HEK293T (cell line): Measurements from ENCODE around the gene ZNF571.

ENCODE experiments used
- CTCF ChIA-PET: fragments of 350-600 bp; formaldehyde crosslinking; extraction: SDS; loops from one replicate; lab custom pipeline; 2021; ENCODE audit warnings: antibody characterized with exemption, inconsistent platforms; lab: Yijun Ruan, JAX
- POLR2A ChIA-PET: fragments of 350-600 bp; formaldehyde crosslinking; extraction: SDS; loops from one replicate; lab custom pipeline; 2020; ENCODE audit warnings: antibody characterized with exemption, inconsistent platforms; lab: Yijun Ruan, JAX
- DNase-seq: peaks from one replicate; pipeline ENCODE4 v3.0.0; 2012; ENCODE audit warnings: mixed read lengths; ENCODE audit errors: extremely low spot score
- ARNT ChIP-seq: fragments of 450-650 bp; IDR thresholded peaks from 2 replicates; pipeline ENCODE4 v1.6.1; 2017; ENCODE audit warnings: mild to moderate bottlenecking
- BHLHE40 ChIP-seq: fragments of 450-650 bp; IDR thresholded peaks from 2 replicates; pipeline ENCODE4 v1.6.1; 2016; ENCODE audit warnings: mild to moderate bottlenecking, moderate library complexity, borderline replicate concordance
- CTBP1 ChIP-seq: fragments of 450-650 bp; IDR thresholded peaks from 2 replicates; pipeline ENCODE4 v1.6.1; 2016; ENCODE audit warnings: borderline replicate concordance
- ELF4 ChIP-seq: fragments of 450-650 bp; IDR thresholded peaks from 2 replicates; pipeline ENCODE4 v1.6.1; 2017; ENCODE audit warnings: antibody characterized with exemption
- FOXA1 ChIP-seq: fragments of 450-650 bp; IDR thresholded peaks from 2 replicates; pipeline ENCODE4 v1.6.1; 2016; ENCODE audit warnings: mild to moderate bottlenecking
- FOXK2 ChIP-seq: fragments of 450-650 bp; IDR thresholded peaks from 2 replicates; pipeline ENCODE4 v1.6.1; 2016; ENCODE audit warnings: mild to moderate bottlenecking
- FOXM1 ChIP-seq: fragments of 450-650 bp; IDR thresholded peaks from 2 replicates; pipeline ENCODE4 v1.6.1; 2017; ENCODE audit warnings: mild to moderate bottlenecking, borderline replicate concordance
- HDGF ChIP-seq: fragments of 450-650 bp; IDR thresholded peaks from 2 replicates; pipeline ENCODE4 v1.6.1; 2017; ENCODE audit warnings: antibody characterized with exemption, borderline replicate concordance
- L3MBTL2 ChIP-seq: fragments of 450-650 bp; conservative IDR thresholded peaks from 2 replicates; pipeline ENCODE4 v1.6.1; 2016; ENCODE audit warnings: mild to moderate bottlenecking
- LEF1 ChIP-seq: fragments of 450-650 bp; IDR thresholded peaks from 2 replicates; pipeline ENCODE4 v1.6.1; 2017; ENCODE audit warnings: mild to moderate bottlenecking, borderline replicate concordance
- NFRKB ChIP-seq: fragments of 450-650 bp; IDR thresholded peaks from 2 replicates; pipeline ENCODE4 v1.6.1; 2016; ENCODE audit warnings: mild to moderate bottlenecking, moderate library complexity
- PKNOX1 ChIP-seq: fragments of 450-650 bp; IDR thresholded peaks from 2 replicates; pipeline ENCODE4 v1.6.1; 2016
- SP1 ChIP-seq: fragments of 450-650 bp; IDR thresholded peaks from 2 replicates; pipeline ENCODE4 v1.6.1; 2017
- SUZ12 ChIP-seq: fragments of 450-650 bp; IDR thresholded peaks from 2 replicates; pipeline ENCODE4 v1.6.1; 2016; ENCODE audit warnings: mild to moderate bottlenecking
- TARDBP ChIP-seq: fragments of 450-650 bp; IDR thresholded peaks from 2 replicates; pipeline ENCODE4 v1.6.1; 2016
- ZNF384 ChIP-seq: fragments of 450-650 bp; IDR thresholded peaks from 2 replicates; pipeline ENCODE4 v1.6.1; 2016

The ZNF571 gene

GRCh38 chr19:37565370-37565669 lies 29.3 kb downstream of the ZNF571 start:
- POLR2A ChIA-PET: no interaction called here
- CTCF ChIA-PET: no interaction called here
- no peak for DNase-seq
- TF ChIP-seq LEF1 (no peak), ELF4 (no peak), FOXK2 (no peak), FOXA1 (no peak), CTBP1 (no peak), TARDBP (no peak), L3MBTL2 (no peak), ZNF384 (no peak), SP1 (no peak), HDGF (no peak), ARNT (no peak), BHLHE40 (no peak), FOXM1 (no peak)

- DNase-seq: no peak
- TF ChIP-seq BHLHE40: no peak
- TF ChIP-seq L3MBTL2: no peak
- CTCF ChIA-PET: no interaction called here
- POLR2A ChIA-PET: no interaction called here
Measured at GRCh38 chr19:37564624-37565369, 29.8 kb downstream of the ZNF571 start.

DNA sequence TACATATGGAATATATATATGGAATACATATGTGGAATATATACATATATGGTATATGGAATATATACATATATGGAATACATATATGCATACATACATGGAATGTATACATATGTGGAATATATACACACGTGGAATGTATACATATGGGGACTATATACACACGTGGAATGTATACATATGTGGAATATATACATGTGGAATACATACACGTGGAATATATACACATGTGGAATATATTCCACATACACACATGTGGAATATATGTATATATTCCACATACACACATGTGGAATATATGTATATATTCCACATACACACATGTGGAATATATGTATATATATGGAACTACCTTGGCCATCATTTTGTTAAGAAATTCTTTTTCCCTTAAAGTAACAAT lies 31.1 kb downstream of the ZNF571 start:
- POLR2A ChIA-PET: no interaction called here
- no peak for DNase-seq
- CTCF ChIA-PET: no interaction called here
- no peak for TF ChIP-seq ZNF384
- TF ChIP-seq ELF4: no peak
- TF ChIP-seq FOXM1: no peak
- TF ChIP-seq CTBP1: no peak

- ChIA-PET POLR2A (no interaction called here), CTCF (no interaction called here)
- DNase-seq: no peak
- TF ChIP-seq ARNT (no peak), SUZ12 (no peak), CTBP1 (no peak), ZNF384 (no peak), TARDBP (no peak), PKNOX1 (no peak), HDGF (no peak), LEF1 (no peak), BHLHE40 (no peak), FOXA1 (no peak), SP1 (no peak), ELF4 (no peak), FOXM1 (no peak)
Measured at GRCh38 chr19:37551129-37551993, 43.2 kb downstream of the ZNF571 start.

DNA sequence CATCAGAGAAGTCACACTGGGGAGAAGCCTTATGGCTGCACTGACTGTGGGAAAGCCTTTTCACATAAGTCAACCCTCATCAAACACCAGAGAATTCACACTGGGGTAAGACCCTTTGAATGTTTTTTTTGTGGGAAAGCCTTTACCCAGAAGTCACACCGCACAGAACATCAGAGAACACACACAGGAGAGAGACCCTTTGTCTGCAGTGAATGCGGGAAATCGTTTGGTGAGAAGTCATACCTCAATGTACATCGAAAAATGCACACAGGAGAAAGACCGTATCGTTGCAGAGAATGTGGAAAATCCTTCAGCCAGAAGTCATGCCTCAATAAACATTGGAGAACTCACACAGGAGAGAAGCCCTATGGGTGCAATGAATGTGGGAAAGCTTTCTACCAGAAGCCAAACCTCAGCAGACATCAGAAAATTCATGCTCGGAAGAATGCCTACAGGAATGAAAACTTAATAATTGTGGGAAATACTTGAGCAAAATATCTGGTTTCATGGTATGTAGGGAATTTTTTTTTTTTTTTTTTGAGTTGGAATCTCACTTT lies 57.1 kb downstream of the ZNF571 start:
- DNase-seq: no peak
- TF ChIP-seq SUZ12 (no peak), NFRKB (no peak), FOXK2 (no peak), PKNOX1 (no peak), HDGF (no peak), ZNF384 (no peak), ELF4 (no peak), SP1 (no peak), CTBP1 (no peak), FOXA1 (no peak), ARNT (no peak), BHLHE40 (no peak), FOXM1 (no peak), TARDBP (no peak)
- CTCF ChIA-PET: no interaction called here
- POLR2A ChIA-PET: no interaction called here

DNA sequence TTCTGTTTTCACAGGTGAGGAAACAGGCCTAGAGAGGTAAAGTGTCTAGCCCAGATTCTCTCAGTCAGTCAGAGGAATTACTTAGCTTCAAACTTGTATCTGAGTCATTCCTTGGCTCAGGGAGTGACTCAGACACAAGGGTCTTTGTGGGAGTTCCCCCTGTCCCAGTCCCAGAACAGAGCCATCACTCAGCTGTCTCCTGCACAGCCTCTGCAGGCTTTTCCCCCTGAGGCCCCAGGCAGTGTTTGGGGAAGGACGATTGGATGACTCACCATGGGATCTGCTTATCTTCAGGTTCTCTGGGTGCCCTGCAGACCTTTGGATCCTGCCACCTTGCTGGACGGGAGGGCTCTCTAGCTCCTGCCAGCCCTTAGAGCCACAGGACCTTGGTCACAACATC lies 74.7 kb downstream of the ZNF571 start:
- ChIA-PET POLR2A (no interaction called here), CTCF (no interaction called here)
- TF ChIP-seq SP1 (no peak), SUZ12 (no peak), ELF4 (no peak), CTBP1 (no peak), FOXM1 (no peak), NFRKB (no peak), TARDBP (no peak)
- no peak for DNase-seq
